ENCODE data around the gene FLYWCH2. TPM values are rescaled to one million over a fixed set of nuclear protein-coding genes. Genes with fewer than 3 reads are reported as not detected.

FLYWCH2 gene
- total RNA-seq, 1 donor from 2014 or later: 63.7 TPM

DNA sequence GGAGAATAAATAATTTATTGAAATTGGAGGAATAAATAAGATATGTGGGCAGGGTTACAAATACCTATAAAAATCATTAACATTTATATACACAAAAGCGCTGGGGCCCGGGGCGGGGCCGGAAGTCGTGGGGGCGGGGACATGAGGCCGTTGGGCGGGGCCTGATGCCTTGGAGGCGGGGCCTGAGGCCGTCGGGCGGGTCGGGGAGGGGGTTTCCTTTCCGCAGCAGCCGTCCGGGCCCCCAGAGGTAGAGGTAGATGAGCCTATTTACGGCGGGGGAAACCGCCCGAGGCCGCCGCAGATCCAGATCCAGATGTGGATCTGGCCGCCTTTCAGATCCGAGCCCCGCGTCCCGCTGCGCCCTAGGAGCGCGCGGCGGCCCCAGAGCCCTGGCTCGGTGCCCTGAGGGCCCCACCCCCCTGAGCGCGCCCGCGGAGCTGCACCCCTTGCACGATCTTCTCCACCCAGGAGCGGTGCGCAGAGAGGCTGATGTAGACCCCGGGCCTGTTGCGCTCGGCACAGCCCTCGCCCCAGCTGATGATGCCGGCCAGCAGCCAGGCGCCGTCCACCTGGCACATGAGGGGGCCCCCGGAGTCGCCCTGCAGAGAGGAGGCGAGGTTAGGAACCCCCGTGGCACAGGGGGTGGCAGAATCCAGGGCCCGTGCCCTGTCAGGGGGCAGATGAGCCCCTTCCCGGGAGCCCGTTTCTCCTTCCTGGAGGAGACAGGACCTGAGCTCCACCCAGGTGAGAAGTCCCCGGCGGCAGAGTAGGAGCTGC is 30.1 kb upstream of the FLYWCH2 start:
- H3K4me3 ChIP-seq (ENCODE audit: low read depth, low read length): no peak overlapping the region
- TF ChIP-seq CTCF (IDR thresholded peaks at IDR 0.05; ENCODE audit: insufficient read depth, low read length, severe bottlenecking): no peak
- DNase-seq (ENCODE audit: low read depth) (no peak), FAIRE-seq (no peak)
- H3K36me3 ChIP-seq (ENCODE audit: control insufficient read depth, insufficient read depth, low read length): no peaks in the 10 kb centered on the region
- no peaks in the 10 kb centered on the region for H3K27me3 ChIP-seq (ENCODE audit: control insufficient read depth, insufficient read depth, low read length)

- Histone ChIP-seq H3K4me3 (ENCODE audit: low read depth, low read length) (no peak overlapping the region), H3K27me3 (ENCODE audit: control insufficient read depth, insufficient read depth, low read length) (no peaks in the 10 kb centered on the region), H3K36me3 (ENCODE audit: control insufficient read depth, insufficient read depth, low read length) (no peaks in the 10 kb centered on the region)
- DNase-seq (ENCODE audit: low read depth) (no peak), FAIRE-seq (no peak)
- no peak for TF ChIP-seq CTCF (IDR thresholded peaks at IDR 0.05; ENCODE audit: insufficient read depth, low read length, severe bottlenecking)
Observed at GRCh38 chr16:2853531-2854073, 29.4 kb upstream of the FLYWCH2 start.

DNA sequence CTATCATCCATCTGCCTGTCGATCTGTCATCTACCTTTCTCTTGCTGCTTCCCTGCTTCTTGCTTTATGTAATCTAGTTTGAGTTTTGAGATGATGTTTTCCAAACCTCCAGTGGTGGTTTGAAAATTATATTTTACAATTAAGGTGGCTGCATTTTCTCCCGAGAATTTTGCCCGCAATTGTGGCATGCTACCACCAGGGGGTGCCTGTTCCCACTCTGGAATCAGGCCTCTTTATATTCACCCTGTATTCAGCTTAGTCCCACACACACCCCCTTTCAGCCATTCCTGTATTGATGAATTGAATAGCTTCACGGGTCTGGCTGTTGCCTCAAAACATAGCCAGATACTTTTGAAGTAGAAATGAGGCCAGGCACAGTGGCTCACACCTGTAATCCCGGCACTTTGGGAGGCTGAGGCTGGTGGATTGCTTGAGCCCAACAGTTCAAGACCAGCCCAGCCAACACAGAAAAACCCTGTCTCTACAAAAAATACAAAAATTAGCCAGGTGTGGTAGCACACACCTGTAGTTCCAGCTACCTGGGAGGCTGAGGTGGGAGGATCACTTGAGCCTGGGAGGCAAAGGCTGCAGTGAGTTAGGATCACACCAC is 28.2 kb upstream of the FLYWCH2 start:
- Histone ChIP-seq H3K4me3 (ENCODE audit: low read depth, low read length) (no peak overlapping the region), H3K27me3 (ENCODE audit: control insufficient read depth, insufficient read depth, low read length) (no peaks in the 10 kb centered on the region), H3K36me3 (ENCODE audit: control insufficient read depth, insufficient read depth, low read length) (no peaks in the 10 kb centered on the region)
- FAIRE-seq: no peak
- DNase-seq (ENCODE audit: low read depth): no peak
- TF ChIP-seq CTCF (IDR thresholded peaks at IDR 0.05; ENCODE audit: insufficient read depth, low read length, severe bottlenecking): peak; percentile 47

- DNase-seq (ENCODE audit: low read depth) (no peak), FAIRE-seq (no peak)
- Histone ChIP-seq H3K27me3 (ENCODE audit: control insufficient read depth, insufficient read depth, low read length) (no peaks in the 10 kb centered on the region), H3K4me3 (ENCODE audit: low read depth, low read length) (no peak overlapping the region), H3K36me3 (ENCODE audit: control insufficient read depth, insufficient read depth, low read length) (no peaks in the 10 kb centered on the region)
- TF ChIP-seq CTCF (IDR thresholded peaks at IDR 0.05; ENCODE audit: insufficient read depth, low read length, severe bottlenecking): no peak
Observed at GRCh38 chr16:2855536-2855935, 27.5 kb upstream of the FLYWCH2 start.

GRCh38 chr16:2856061-2856670 is 26.8 kb upstream of the FLYWCH2 start:
- no peak for DNase-seq (ENCODE audit: low read depth)
- Histone ChIP-seq H3K27me3 (ENCODE audit: control insufficient read depth, insufficient read depth, low read length) (no peaks in the 10 kb centered on the region), H3K4me3 (ENCODE audit: low read depth, low read length) (no peak overlapping the region), H3K36me3 (ENCODE audit: control insufficient read depth, insufficient read depth, low read length) (no peaks in the 10 kb centered on the region)
- FAIRE-seq: peak; percentile 43
- no peak for TF ChIP-seq CTCF (IDR thresholded peaks at IDR 0.05; ENCODE audit: insufficient read depth, low read length, severe bottlenecking)

All from bronchial epithelial cell (primary cell).